Heart left ventricle (tissue), 13 donors: Measurements from ENCODE around the gene SLC12A5.

Source experiments
- CTCF ChIP-seq, 12 donors: fragments of 200-600 bp; sonication (generic) in 4 of 12; IDR thresholded peaks; one replicate each; pipeline versions ENCODE4 v1.5.0 to v1.8.0; 2018 to 2022; ENCODE audit warnings: antibody characterized with exemption in 12 of 12, mild to moderate bottlenecking in 5 of 12
- POLR2A ChIP-seq, 2 donors: fragments of 450-650 bp; IDR thresholded peaks; one replicate each; pipeline ENCODE4 v1.6.1; 2017; ENCODE audit warnings: antibody characterized with exemption in 2 of 2, mild to moderate bottlenecking in 2 of 2, moderate library complexity in 2 of 2
- donor health status: ischemic (EF 13 %, LVEDD 7.1; RV severe dilation, severe dysfunction).
- donor health status: DM: no; HTN: yes; CAD: no.
- donor health status: DM: no; HTN: no; CAD: no.
- donor health status: ischemic (EF 25% LVEDD 6.9; RV normal size, moderate dysfunction).
- donor health status: ischemic (EF 25% LVEDD 5.7; RV mildly dilated, moderate dysfunction).
- donor health status: ischemic (EF 35%, LVEDD 5.7; RV mildly dilated, moderate dysfunction).
- donor health status: nonischemic (EF 11% LVEDD 7.7; RV severe dilation, severe dysfunction).
- donor health status: DM: yes; HTN: yes; CAD: no.
- donor health status: PGD.
- donor health status: ischemic (EF 29% LVEDD 5.4; RV normal size, mild dysfunction).
- donor health status: nonischemic (EF 23%, LVEDD 6.1; RV moderate dilation, normal function).

GRCh38 chr20:46030284-46031013 lies 1.4 kb downstream of the SLC12A5 start:
- TF ChIP-seq CTCF (IDR thresholded peaks at IDR 0.05): no peak
- no peak for TF ChIP-seq POLR2A (IDR thresholded peaks at IDR 0.05)
